ENCODE measurements around the gene RFFL. TPM values are rescaled to one million over a fixed set of nuclear protein-coding genes. Genes with fewer than 3 reads are reported as not detected.
A peak's percentile ranks its signal among the peaks of the same experiment; 100 is the strongest.

Gene RFFL
- total and polyA plus RNA-seq, 9 of the 15 experiments (the other 6 are each of a cell fraction or from before 2014, with no cell fraction given), result 3.4 to 18.1 (median 12.8) TPM

DNA sequence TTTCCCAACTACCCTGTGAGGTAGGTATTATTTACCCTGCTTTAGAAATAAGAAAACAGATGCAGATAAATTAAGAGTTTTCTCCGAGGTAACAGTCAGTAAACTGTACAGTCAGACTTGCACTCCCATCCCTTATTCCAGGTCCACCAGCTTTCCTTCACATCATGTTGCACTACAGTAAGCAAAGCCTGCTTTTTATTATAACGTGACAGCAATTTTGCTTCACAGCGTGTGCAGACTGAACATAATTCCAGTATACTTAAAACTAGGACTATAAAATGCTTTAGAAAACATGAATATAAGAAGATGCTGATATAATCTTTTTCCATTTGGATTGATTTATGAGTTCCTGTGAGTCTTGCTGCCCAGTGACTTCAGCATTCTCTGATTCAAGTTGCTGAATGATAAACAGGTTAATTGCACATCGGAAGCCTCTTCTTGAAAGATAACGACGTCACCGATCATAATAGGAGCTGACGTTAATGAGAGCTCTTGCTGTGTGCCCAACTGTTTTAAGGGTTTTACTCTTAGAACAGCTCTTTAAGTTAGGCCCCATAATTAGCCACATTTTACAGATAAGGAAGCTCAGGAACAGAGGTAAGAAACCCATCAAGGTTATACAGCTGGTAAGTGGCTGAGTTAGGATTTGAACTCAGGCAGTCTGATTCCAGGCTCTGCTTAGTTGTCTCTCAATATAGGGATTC, 81.8 kb downstream of the RFFL start (continued):
- TF ChIP-seq, protein P1, sequence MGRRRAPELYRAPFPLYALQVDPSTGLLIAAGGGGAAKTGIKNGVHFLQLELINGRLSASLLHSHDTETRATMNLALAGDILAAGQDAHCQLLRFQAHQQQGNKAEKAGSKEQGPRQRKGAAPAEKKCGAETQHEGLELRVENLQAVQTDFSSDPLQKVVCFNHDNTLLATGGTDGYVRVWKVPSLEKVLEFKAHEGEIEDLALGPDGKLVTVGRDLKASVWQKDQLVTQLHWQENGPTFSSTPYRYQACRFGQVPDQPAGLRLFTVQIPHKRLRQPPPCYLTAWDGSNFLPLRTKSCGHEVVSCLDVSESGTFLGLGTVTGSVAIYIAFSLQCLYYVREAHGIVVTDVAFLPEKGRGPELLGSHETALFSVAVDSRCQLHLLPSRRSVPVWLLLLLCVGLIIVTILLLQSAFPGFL (CRISPR knock-in tag; IDR thresholded peaks at IDR 0.05), result no peak
- no peak for TF ChIP-seq KAT8 (IDR thresholded peaks at IDR 0.05; ENCODE audit: low read depth)
- TF ChIP-seq ZNF589 (CRISPR knock-in tag; IDR thresholded peaks at IDR 0.05; ENCODE audit: low read depth), result peak; percentile 76; the same call in 1 of the 2 replicates
- TF ChIP-seq ZBTB17 (CRISPR knock-in tag; IDR thresholded peaks at IDR 0.05), result no peak
- TF ChIP-seq LEF1 (IDR thresholded peaks at IDR 0.05), result peak; percentile 66; the same call in 1 of the 2 replicates
- no peak for TF ChIP-seq GTF2A2 (tag; IDR thresholded peaks at IDR 0.05)
- TF ChIP-seq, protein P2, sequence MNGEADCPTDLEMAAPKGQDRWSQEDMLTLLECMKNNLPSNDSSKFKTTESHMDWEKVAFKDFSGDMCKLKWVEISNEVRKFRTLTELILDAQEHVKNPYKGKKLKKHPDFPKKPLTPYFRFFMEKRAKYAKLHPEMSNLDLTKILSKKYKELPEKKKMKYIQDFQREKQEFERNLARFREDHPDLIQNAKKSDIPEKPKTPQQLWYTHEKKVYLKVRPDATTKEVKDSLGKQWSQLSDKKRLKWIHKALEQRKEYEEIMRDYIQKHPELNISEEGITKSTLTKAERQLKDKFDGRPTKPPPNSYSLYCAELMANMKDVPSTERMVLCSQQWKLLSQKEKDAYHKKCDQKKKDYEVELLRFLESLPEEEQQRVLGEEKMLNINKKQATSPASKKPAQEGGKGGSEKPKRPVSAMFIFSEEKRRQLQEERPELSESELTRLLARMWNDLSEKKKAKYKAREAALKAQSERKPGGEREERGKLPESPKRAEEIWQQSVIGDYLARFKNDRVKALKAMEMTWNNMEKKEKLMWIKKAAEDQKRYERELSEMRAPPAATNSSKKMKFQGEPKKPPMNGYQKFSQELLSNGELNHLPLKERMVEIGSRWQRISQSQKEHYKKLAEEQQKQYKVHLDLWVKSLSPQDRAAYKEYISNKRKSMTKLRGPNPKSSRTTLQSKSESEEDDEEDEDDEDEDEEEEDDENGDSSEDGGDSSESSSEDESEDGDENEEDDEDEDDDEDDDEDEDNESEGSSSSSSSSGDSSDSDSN (IDR thresholded peaks at IDR 0.05; ENCODE audit: borderline replicate concordance in 1 of 2, low read depth in 2 of 2, low read length in 2 of 2), result no peak
- TF ChIP-seq MTA3 (IDR thresholded peaks at IDR 0.05; ENCODE audit: borderline replicate concordance), result peak; percentile 59
- TF ChIP-seq, protein P3, sequence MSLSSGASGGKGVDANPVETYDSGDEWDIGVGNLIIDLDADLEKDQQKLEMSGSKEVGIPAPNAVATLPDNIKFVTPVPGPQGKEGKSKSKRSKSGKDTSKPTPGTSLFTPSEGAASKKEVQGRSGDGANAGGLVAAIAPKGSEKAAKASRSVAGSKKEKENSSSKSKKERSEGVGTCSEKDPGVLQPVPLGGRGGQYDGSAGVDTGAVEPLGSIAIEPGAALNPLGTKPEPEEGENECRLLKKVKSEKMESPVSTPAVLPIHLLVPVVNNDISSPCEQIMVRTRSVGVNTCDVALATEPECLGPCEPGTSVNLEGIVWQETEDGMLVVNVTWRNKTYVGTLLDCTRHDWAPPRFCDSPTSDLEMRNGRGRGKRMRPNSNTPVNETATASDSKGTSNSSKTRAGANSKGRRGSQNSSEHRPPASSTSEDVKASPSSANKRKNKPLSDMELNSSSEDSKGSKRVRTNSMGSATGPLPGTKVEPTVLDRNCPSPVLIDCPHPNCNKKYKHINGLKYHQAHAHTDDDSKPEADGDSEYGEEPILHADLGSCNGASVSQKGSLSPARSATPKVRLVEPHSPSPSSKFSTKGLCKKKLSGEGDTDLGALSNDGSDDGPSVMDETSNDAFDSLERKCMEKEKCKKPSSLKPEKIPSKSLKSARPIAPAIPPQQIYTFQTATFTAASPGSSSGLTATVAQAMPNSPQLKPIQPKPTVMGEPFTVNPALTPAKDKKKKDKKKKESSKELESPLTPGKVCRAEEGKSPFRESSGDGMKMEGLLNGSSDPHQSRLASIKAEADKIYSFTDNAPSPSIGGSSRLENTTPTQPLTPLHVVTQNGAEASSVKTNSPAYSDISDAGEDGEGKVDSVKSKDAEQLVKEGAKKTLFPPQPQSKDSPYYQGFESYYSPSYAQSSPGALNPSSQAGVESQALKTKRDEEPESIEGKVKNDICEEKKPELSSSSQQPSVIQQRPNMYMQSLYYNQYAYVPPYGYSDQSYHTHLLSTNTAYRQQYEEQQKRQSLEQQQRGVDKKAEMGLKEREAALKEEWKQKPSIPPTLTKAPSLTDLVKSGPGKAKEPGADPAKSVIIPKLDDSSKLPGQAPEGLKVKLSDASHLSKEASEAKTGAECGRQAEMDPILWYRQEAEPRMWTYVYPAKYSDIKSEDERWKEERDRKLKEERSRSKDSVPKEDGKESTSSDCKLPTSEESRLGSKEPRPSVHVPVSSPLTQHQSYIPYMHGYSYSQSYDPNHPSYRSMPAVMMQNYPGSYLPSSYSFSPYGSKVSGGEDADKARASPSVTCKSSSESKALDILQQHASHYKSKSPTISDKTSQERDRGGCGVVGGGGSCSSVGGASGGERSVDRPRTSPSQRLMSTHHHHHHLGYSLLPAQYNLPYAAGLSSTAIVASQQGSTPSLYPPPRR (CRISPR knock-in tag; IDR thresholded peaks at IDR 0.05; ENCODE audit: borderline replicate concordance), result no peak
- TF ChIP-seq, protein P4, sequence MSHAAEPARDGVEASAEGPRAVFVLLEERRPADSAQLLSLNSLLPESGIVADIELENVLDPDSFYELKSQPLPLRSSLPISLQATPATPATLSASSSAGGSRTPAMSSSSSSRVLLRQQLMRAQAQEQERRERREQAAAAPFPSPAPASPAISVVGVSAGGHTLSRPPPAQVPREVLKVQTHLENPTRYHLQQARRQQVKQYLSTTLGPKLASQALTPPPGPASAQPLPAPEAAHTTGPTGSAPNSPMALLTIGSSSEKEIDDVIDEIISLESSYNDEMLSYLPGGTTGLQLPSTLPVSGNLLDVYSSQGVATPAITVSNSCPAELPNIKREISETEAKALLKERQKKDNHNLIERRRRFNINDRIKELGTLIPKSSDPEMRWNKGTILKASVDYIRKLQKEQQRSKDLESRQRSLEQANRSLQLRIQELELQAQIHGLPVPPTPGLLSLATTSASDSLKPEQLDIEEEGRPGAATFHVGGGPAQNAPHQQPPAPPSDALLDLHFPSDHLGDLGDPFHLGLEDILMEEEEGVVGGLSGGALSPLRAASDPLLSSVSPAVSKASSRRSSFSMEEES (CRISPR knock-in tag; IDR thresholded peaks at IDR 0.05), result no peak
- no peak for TF ChIP-seq ZC3H11A (IDR thresholded peaks at IDR 0.05; ENCODE audit: low read depth, low read length)
- TF ChIP-seq, protein P5, sequence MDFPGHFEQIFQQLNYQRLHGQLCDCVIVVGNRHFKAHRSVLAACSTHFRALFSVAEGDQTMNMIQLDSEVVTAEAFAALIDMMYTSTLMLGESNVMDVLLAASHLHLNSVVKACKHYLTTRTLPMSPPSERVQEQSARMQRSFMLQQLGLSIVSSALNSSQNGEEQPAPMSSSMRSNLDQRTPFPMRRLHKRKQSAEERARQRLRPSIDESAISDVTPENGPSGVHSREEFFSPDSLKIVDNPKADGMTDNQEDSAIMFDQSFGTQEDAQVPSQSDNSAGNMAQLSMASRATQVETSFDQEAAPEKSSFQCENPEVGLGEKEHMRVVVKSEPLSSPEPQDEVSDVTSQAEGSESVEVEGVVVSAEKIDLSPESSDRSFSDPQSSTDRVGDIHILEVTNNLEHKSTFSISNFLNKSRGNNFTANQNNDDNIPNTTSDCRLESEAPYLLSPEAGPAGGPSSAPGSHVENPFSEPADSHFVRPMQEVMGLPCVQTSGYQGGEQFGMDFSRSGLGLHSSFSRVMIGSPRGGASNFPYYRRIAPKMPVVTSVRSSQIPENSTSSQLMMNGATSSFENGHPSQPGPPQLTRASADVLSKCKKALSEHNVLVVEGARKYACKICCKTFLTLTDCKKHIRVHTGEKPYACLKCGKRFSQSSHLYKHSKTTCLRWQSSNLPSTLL (IDR thresholded peaks at IDR 0.05), result no peak
- TF ChIP-seq ARNT (IDR thresholded peaks at IDR 0.05), result peak in 1 of 2 experiments; percentile 55; a peak in 1 of 4 replicates
- TF ChIP-seq PHB (CRISPR knock-in tag; IDR thresholded peaks at IDR 0.05), result no peak

Data from K562 (cell line).